ENCODE results near the gene KIF5C.

DNA sequence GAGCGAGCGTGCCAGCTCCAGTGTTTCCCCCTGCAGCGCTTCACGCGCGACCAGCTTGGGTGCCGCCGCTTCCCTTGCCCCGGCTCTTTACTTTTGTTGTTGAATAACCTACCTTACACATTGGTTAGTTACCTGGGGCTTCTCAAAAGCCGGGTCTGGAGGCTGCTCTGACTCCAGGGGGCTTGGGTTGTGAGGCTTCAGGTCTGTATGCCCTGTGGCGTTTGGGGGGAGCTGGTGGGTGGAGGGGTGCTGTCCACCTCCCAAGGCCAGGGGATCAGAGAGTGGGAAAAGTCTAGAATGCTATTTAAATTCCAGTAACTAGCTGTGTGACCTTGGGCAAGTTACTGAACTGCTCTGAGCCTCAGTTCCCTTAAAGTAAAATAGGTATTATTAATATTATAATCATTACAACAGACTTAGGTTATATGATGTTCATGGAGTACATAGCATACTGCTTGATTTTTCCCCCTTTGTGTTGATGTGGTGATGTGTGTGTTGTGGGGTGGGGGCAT lies 164.2 kb downstream of the KIF5C start:
- TF ChIP-seq, protein P1, sequence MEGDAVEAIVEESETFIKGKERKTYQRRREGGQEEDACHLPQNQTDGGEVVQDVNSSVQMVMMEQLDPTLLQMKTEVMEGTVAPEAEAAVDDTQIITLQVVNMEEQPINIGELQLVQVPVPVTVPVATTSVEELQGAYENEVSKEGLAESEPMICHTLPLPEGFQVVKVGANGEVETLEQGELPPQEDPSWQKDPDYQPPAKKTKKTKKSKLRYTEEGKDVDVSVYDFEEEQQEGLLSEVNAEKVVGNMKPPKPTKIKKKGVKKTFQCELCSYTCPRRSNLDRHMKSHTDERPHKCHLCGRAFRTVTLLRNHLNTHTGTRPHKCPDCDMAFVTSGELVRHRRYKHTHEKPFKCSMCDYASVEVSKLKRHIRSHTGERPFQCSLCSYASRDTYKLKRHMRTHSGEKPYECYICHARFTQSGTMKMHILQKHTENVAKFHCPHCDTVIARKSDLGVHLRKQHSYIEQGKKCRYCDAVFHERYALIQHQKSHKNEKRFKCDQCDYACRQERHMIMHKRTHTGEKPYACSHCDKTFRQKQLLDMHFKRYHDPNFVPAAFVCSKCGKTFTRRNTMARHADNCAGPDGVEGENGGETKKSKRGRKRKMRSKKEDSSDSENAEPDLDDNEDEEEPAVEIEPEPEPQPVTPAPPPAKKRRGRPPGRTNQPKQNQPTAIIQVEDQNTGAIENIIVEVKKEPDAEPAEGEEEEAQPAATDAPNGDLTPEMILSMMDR (IDR thresholded peaks at IDR 0.05) = no peak
- no peak for TF ChIP-seq POLR2A (IDR thresholded peaks at IDR 0.05)

All from Peyer's patch (tissue), 4 donors.